ENCODE data around the gene EHMT1. TPM values are rescaled to one million over a fixed set of nuclear protein-coding genes. Genes with fewer than 3 reads are reported as not detected.

Gene EHMT1
- total and polyA plus RNA-seq, 9 of the 15 experiments (the other 6 are each of a cell fraction or from before 2014, with no cell fraction given): 2.2 to 76.0 (median 36.4) TPM

DNA sequence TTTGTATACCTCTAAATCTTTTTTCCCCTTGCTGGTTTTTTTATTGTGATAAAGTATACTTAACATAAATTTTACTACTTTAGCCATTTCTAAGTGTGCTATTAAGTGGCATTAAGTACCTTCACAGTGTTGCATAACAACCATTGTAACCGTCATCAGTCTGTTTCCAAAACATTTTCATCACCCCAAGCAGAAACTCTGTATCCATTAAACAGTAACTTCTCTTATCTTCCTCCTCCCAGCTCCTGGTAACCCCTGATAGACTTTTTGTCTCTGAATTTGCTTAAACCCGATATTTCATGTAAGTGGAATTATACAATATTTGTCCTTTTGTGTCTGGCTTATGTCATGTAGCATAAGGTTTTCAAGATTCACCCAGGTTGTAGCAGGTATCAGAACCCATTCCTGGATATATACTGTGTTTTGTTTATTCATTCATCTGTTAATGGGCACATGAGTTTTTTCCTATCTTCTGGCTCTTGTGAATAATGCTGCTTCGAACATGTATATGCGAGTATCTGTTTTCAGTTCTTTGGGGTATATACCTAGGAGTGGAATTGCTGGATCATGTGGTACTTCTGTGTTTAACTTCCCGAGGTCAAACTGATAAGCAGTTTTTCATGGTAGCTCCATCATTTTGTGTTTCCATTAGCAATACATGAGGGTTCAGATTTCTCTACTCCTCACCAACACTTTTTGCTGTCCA is 66.4 kb downstream of the EHMT1 start (continued):
- TF ChIP-seq, protein P1, sequence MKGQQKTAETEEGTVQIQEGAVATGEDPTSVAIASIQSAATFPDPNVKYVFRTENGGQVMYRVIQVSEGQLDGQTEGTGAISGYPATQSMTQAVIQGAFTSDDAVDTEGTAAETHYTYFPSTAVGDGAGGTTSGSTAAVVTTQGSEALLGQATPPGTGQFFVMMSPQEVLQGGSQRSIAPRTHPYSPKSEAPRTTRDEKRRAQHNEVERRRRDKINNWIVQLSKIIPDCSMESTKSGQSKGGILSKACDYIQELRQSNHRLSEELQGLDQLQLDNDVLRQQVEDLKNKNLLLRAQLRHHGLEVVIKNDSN (CRISPR knock-in tag; IDR thresholded peaks at IDR 0.05): no peak
- TF ChIP-seq ZNF146 (CRISPR knock-in tag; IDR thresholded peaks at IDR 0.05; ENCODE audit: unreplicated experiment): no peak
- TF ChIP-seq, protein P2, sequence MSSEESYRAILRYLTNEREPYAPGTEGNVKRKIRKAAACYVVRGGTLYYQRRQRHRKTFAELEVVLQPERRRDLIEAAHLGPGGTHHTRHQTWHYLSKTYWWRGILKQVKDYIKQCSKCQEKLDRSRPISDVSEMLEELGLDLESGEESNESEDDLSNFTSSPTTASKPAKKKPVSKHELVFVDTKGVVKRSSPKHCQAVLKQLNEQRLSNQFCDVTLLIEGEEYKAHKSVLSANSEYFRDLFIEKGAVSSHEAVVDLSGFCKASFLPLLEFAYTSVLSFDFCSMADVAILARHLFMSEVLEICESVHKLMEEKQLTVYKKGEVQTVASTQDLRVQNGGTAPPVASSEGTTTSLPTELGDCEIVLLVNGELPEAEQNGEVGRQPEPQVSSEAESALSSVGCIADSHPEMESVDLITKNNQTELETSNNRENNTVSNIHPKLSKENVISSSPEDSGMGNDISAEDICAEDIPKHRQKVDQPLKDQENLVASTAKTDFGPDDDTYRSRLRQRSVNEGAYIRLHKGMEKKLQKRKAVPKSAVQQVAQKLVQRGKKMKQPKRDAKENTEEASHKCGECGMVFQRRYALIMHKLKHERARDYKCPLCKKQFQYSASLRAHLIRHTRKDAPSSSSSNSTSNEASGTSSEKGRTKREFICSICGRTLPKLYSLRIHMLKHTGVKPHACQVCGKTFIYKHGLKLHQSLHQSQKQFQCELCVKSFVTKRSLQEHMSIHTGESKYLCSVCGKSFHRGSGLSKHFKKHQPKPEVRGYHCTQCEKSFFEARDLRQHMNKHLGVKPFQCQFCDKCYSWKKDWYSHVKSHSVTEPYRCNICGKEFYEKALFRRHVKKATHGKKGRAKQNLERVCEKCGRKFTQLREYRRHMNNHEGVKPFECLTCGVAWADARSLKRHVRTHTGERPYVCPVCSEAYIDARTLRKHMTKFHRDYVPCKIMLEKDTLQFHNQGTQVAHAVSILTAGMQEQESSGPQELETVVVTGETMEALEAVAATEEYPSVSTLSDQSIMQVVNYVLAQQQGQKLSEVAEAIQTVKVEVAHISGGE (CRISPR knock-in tag; IDR thresholded peaks at IDR 0.05): peak in 1 of 3 experiments; percentile 38; a peak in 1 of 6 replicates
